Measurements from ENCODE around the gene P2RY2.

P2RY2 gene

DNA sequence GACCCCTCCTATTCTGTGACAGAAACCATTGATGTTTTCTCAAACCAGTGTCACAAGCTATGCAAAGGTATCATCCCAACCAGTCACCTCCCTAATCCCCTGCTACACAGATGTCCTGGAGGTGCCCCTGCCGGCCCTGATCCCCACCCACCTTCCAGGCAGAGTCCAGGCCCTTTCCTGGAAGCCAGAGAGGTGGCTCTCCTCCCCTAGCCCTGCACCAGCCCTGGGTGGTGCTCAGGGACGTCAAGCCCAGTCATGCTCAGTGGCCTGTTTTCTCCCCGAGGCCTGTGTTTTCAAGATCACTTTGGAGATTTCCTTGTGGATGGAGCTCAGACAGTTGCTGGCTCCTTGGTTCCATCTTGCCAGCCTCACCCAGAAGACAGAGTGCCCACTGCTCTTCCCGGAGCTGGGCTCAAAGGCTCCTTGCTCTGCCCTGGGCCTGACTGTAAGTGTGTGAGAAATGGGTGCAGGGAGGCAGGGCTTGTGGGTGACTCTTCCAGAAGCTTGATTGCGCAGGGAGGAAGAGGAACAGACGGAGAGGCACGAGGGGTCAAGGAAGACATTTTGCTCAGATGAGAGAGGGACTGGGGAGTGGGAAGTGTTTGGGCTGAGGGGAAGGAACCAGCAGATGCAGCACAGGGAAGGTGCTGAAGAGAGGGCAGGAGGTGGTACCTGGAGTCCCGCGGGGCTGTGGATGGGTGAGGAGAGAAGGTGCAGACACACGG lies 65.4 kb downstream of the P2RY2 start:
- no peak for DNase-seq
- Mint-ChIP-seq H3K9me3 (no peaks in the 10 kb centered on the region), H3K27me3 (peaks cover 21% of the 10 kb centered on the region), H3K27ac (peak overlapping the region; percentile 28 to 36), H3K4me3 (no peak overlapping the region), H3K4me1 (peaks cover 18% of the 10 kb centered on the region)
- ATAC-seq, result no peak

DNA sequence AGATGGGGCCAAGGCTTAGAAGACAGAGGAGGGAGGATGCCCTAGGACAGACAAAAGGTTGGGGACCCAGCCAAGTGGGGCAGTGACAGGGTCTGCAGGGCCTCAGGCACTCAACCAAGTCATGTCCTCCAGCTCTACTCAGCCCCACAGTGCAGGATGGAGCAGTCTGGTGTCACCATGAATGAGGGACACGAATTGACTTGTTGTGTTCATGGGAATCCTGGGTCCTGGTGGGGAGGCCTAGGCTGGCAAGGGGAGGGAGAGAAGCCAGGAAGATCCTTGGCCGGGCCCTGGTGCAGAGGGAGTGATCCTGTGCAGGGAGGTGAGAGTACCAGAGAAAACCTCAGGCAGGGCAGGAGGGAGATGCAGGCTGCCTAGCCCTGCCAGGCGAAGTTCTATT lies 66.0 kb downstream of the P2RY2 start:
- H3K9me3 Mint-ChIP-seq, result no peaks in the 10 kb centered on the region
- DNase-seq, result no peak
- peaks cover 21% of the 10 kb centered on the region for H3K27me3 Mint-ChIP-seq
- ATAC-seq, result peak; percentile 10
- no peak overlapping the region for H3K27ac Mint-ChIP-seq
- H3K4me3 Mint-ChIP-seq, result no peak overlapping the region
- peaks cover 25% of the 10 kb centered on the region for H3K4me1 Mint-ChIP-seq

DNA sequence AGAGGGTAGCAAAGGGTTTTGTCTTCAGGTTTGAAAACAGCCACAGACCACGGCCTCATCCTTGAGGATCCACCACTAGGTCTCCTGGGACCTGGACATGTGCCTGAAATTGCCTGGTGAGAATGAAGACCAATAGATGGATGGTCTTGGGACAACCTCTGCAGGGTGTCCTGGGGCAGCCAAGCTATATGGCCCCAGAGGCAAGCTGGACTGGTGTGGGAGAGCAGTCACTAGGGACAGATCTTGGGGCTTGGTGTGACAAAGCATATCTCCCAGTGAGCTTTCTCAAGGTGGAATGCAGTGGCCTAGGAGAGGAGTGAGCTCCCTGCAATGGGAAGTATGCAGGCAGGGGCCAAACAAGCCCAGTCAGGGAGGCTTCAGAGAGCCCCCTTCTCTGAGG lies 67.6 kb downstream of the P2RY2 start:
- peaks cover 27% of the 10 kb centered on the region for H3K4me1 Mint-ChIP-seq
- H3K9me3 Mint-ChIP-seq, result no peaks in the 10 kb centered on the region
- no peak for DNase-seq
- no peak overlapping the region for H3K4me3 Mint-ChIP-seq
- H3K27me3 Mint-ChIP-seq, result peaks cover 21% of the 10 kb centered on the region
- ATAC-seq, result no peak
- H3K27ac Mint-ChIP-seq, result peak overlapping the region in 1 of 2 donors; percentile 64
